IPS-20b (cell line): ENCODE data around the gene GPC5.

Experiments
- H3K27ac ChIP-seq: one replicate; pipeline ENCODE4 v1.5.1; 2013; ENCODE audit warnings: low read length
- H3K27me3 ChIP-seq: 2 replicates; pipeline ENCODE4 v1.6.1; 2013; ENCODE audit warnings: mild to moderate bottlenecking, low read length, inconsistent platforms; ENCODE audit not compliant: insufficient read depth
- H3K36me3 ChIP-seq: 2 replicates; pipeline ENCODE4 v1.6.1; 2013; ENCODE audit warnings: low read depth, mild to moderate bottlenecking, inconsistent platforms, low read length, moderate library complexity; ENCODE audit not compliant: insufficient read depth
- H3K4me1 ChIP-seq: 2 replicates; pipeline ENCODE4 v1.6.1; 2013; ENCODE audit warnings: mild to moderate bottlenecking, control low read depth, inconsistent platforms, low read length, moderate library complexity; ENCODE audit not compliant: insufficient read depth
- H3K4me3 ChIP-seq: 2 replicates; pipeline ENCODE4 v1.5.1; 2013; ENCODE audit warnings: mild to moderate bottlenecking, low read length, inconsistent platforms
- H3K9ac ChIP-seq: 2 replicates; pipeline ENCODE4 v1.6.1; 2013; ENCODE audit warnings: low read depth, mild to moderate bottlenecking, inconsistent platforms, low read length, moderate library complexity
- H3K9me3 ChIP-seq: 2 replicates; pipeline ENCODE4 v1.6.1; 2013; ENCODE audit warnings: mild to moderate bottlenecking, low read depth, low read length, inconsistent platforms; ENCODE audit not compliant: insufficient read depth

The GPC5 gene

DNA sequence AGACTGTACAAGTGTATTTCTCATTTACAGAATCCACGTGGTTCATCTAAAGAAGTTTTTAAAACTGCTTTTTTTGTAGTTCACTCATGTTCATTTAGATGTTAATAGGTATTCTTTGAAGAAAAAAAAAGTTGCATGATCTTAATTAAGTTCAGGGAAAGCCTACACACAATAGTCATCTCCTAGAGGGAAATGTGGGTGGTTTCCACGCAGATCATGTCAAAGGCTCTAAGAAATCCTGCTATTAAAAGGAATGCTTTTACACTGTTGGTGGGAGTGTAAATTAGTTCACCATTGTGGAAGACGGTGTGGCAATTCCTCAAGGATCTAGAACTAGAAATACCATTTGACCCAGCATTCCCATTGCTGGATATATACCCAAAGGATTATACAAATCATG lies 312.3 kb downstream of the GPC5 start:
- no peak overlapping the region for H3K4me3 ChIP-seq
- no peaks in the 10 kb centered on the region for H3K27me3 ChIP-seq
- no peaks in the 10 kb centered on the region for H3K36me3 ChIP-seq
- H3K9ac ChIP-seq: no peak overlapping the region
- no peaks in the 10 kb centered on the region for H3K9me3 ChIP-seq
- H3K27ac ChIP-seq: no peak overlapping the region
- H3K4me1 ChIP-seq: no peaks in the 10 kb centered on the region

DNA sequence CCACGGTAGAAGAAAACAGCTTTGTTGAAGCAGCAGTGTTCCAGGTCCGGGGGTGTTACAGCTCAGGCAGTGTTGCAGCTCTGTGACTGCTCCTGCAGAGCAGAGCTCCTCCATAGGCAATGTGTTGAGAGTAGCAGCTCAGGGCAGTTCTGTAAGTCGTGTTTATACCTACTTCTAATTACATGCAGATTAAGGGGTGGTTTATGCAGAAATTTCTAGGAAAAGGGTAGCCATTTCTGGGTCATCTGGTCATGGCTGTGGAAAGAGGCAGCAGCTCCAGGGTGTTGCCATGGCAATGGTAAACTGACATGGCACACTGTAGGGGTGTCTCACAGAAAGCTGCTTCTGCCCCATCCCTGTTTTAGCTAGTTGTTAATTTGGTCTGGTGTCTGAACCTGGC lies 316.4 kb downstream of the GPC5 start:
- Histone ChIP-seq H3K36me3 (no peaks in the 10 kb centered on the region), H3K9me3 (no peaks in the 10 kb centered on the region), H3K27ac (no peak overlapping the region), H3K4me3 (no peak overlapping the region), H3K9ac (no peak overlapping the region), H3K4me1 (no peaks in the 10 kb centered on the region), H3K27me3 (no peaks in the 10 kb centered on the region)

DNA sequence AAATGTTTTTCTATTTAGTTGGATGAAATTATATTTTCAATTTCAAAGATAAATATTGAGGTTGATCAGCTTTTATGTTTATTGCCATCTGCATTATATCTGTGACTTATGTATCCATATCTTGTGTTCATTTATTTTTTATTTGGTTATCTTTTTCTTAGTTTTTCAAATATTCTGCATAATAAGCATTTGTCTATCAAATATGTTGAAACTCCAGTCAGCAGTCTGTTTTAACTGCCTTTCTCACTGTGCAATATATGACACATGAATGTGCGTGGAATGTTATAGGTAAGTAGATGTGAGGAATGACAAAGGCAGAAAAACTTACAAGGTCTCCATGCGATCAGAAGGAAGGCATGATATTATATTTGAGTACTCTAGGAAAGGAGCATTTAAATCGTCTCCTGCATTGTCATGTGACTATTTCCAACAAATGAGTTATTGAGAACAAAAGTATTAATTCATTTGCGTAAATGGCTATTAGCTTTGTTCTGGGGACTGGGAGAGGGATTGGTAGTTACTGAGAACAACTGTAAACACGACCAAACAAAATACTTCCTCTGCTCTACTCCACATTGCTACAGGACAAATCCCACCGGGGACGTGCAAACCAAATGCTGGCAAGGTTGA lies 318.1 kb downstream of the GPC5 start:
- Histone ChIP-seq H3K36me3 (no peaks in the 10 kb centered on the region), H3K4me1 (no peaks in the 10 kb centered on the region), H3K4me3 (no peak overlapping the region), H3K27me3 (no peaks in the 10 kb centered on the region), H3K27ac (no peak overlapping the region), H3K9ac (no peak overlapping the region), H3K9me3 (no peaks in the 10 kb centered on the region)

DNA sequence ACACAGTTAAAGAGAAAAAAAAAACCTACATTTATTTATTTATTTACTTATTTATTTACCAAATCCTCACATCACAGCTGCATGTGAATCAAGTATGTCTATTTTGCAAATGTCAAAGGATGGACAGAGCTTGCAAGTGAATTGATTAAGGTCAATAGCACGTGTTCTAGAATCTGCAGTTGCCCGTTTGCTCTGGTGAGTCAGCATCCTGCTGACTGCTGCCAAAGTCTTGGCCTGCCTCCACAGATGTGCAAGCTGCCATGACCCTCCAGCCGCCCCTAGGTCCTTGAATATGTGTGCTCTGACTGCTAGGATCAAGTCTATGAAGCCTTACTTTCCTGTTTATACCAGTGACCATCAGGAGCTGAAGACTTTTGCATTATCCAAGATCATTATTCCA lies 320.6 kb downstream of the GPC5 start:
- Histone ChIP-seq H3K27ac (no peak overlapping the region), H3K27me3 (no peaks in the 10 kb centered on the region), H3K36me3 (no peaks in the 10 kb centered on the region), H3K4me3 (no peak overlapping the region), H3K9ac (no peak overlapping the region), H3K4me1 (no peaks in the 10 kb centered on the region), H3K9me3 (no peaks in the 10 kb centered on the region)

DNA sequence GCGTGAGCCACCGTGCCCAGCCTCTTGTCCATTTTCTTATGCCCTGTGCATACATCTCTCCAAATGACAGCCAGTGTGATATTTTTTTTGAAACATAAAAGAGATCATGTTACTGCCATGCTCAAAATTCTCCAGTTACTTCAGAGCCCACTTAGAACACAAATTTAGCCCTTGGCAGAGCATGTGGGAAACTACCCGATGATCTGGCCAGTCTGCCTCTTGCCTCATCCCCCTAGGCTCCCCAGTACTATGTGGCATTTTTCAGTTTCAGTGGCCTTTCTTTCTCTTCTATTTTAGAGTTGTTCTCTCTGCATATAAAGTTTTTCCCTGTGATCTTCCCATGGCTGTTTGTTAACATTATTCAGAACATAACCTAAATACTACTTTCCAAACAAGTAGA lies 323.0 kb downstream of the GPC5 start:
- Histone ChIP-seq H3K27ac (no peak overlapping the region), H3K27me3 (no peaks in the 10 kb centered on the region), H3K36me3 (no peaks in the 10 kb centered on the region), H3K9ac (no peak overlapping the region), H3K4me3 (no peak overlapping the region), H3K9me3 (no peaks in the 10 kb centered on the region), H3K4me1 (no peaks in the 10 kb centered on the region)

DNA sequence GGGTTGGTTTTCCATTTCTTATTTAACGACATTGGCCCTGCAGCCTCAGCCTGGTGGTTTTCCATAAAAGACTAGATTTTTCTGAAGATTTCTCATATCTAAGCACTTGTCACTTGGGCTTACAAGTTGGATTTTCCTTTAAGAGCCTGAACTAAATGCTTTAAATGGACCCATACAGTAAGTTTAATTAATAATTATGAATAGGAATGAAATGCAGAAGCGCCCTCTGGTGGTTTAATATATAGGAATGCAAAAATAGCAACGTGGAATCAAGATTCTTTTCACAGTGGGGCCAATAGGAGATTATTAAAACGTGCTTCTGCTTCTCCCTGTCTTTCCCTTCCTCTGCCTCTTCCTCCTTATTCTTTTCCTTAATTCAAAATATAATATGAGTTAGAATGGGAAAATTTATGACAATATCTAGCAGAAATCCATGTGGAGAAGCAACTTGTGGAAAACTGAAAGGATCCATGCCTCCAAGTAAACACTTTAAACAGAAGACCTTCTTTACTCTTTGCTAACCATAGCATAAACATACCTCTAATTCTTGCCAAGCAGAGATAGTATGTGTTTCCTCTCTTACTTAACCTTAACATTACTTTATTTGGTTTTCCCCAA lies 324.0 kb downstream of the GPC5 start:
- H3K27ac ChIP-seq: no peak overlapping the region
- no peak overlapping the region for H3K9ac ChIP-seq
- H3K4me1 ChIP-seq: no peaks in the 10 kb centered on the region
- no peaks in the 10 kb centered on the region for H3K36me3 ChIP-seq
- no peaks in the 10 kb centered on the region for H3K9me3 ChIP-seq
- no peaks in the 10 kb centered on the region for H3K27me3 ChIP-seq
- H3K4me3 ChIP-seq: no peak overlapping the region

DNA sequence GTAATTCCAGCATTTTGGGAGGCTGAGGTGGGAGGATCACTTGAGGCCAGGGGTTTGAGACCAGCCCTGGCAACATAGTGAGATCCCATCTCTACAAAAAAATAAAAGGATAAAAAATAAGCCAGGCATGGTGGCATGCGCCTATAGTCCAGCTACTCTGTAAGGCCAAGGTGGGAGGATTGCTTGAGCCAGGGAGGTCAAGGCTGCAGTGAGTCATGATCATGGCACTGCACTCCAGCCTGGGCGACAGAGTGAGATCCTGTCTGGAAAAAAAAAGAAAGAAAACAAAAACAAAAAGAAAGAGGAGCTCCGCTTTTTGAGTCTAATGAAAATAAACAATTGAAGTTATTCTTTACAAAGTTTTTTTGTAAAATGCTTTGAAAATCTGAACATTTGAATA lies 326.2 kb downstream of the GPC5 start:
- Histone ChIP-seq H3K4me1 (no peaks in the 10 kb centered on the region), H3K36me3 (no peaks in the 10 kb centered on the region)

DNA sequence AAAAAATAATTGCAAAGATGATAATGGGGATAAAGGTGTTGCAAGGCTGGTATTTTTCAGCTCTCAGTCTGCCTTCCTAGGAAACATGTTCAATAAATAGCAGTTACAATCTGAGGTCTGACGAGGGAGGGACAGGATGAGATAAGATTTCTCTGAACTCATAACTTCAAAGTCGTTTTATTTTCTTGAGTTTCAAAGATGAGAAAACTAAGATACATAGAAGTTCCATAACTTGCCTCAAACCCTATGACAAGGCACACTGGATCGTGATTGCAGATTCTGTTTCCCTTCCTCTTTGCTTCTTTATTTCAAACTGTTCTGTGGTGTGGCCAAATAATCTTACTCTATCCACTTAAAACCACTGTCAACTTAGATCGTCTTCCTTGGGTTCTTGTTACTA lies 327.2 kb downstream of the GPC5 start:
- H3K27ac ChIP-seq: no peak overlapping the region
- no peaks in the 10 kb centered on the region for H3K9me3 ChIP-seq
- H3K36me3 ChIP-seq: no peaks in the 10 kb centered on the region
- no peak overlapping the region for H3K4me3 ChIP-seq
- no peaks in the 10 kb centered on the region for H3K27me3 ChIP-seq
- no peaks in the 10 kb centered on the region for H3K4me1 ChIP-seq
- no peak overlapping the region for H3K9ac ChIP-seq

More for the DNA sequence above, 326.2 kb downstream of the GPC5 start:
- no peak overlapping the region for H3K27ac ChIP-seq
- H3K9ac ChIP-seq: no peak overlapping the region
- H3K4me3 ChIP-seq: no peak overlapping the region
- no peaks in the 10 kb centered on the region for H3K9me3 ChIP-seq
- no peaks in the 10 kb centered on the region for H3K27me3 ChIP-seq

DNA sequence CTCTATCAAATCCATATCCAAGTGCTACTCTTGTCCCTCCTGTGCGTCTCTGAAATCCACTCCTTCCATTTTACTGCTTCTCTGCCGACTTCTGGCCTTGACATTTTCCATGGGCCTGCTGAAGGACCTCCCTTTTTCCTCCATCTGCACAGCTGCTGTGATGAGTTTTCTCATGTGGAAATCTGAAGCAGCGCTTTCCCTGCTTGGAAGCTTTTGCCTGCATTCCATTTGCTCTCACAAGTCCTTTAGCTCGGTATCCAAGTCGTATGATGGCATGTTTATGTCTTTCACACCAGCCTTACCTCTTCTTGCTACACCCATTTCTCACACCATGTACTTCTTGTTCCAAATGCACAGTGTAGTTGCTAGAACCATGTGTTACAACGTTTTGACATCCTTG lies 328.2 kb downstream of the GPC5 start:
- Histone ChIP-seq H3K4me1 (no peaks in the 10 kb centered on the region), H3K4me3 (no peak overlapping the region), H3K9me3 (no peaks in the 10 kb centered on the region), H3K27ac (no peak overlapping the region), H3K27me3 (no peaks in the 10 kb centered on the region), H3K9ac (no peak overlapping the region), H3K36me3 (no peaks in the 10 kb centered on the region)

DNA sequence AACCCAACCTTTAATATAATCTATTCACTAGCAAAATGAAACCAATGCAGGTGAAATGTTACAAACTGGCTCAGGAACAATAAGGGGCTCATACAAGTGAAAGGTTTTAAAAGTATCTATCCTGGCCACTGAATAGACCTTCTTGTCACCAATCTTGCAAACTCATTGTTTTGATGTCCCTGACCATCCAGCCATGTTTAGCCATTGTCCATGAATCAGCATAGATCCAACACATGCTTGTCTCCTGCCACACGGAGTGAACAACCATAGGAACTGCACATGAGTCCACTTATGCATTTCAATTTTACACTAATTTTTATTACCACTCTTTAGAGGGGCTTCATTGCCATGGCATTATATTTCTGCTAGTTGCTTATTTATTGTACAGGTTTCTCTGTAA lies 331.4 kb downstream of the GPC5 start:
- Histone ChIP-seq H3K4me1 (no peaks in the 10 kb centered on the region), H3K27ac (no peak overlapping the region), H3K9me3 (no peaks in the 10 kb centered on the region), H3K9ac (no peak overlapping the region), H3K27me3 (no peaks in the 10 kb centered on the region), H3K36me3 (no peaks in the 10 kb centered on the region), H3K4me3 (no peak overlapping the region)

DNA sequence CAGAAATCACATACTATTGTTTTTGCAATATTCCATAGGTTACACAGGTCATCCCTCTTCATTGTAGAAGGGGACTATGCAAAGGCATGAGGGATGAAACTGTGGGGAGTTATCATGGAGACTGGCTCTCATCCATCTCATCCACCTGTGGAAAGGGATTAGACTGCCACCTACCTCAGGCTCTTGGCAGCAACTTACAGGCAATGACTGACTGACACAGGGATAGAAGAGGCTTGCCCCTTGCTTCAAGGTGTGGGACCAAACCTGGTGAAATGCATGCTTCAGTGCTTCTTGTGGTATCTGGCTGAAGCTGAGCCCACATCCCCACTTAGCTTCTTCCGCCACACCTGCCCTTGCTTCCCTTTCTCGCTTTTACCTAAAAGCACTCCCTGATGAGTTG lies 341.3 kb downstream of the GPC5 start:
- no peaks in the 10 kb centered on the region for H3K4me1 ChIP-seq
- H3K27ac ChIP-seq: no peak overlapping the region
- H3K9ac ChIP-seq: no peak overlapping the region
- no peaks in the 10 kb centered on the region for H3K36me3 ChIP-seq
- no peaks in the 10 kb centered on the region for H3K9me3 ChIP-seq
- no peak overlapping the region for H3K4me3 ChIP-seq
- no peaks in the 10 kb centered on the region for H3K27me3 ChIP-seq

DNA sequence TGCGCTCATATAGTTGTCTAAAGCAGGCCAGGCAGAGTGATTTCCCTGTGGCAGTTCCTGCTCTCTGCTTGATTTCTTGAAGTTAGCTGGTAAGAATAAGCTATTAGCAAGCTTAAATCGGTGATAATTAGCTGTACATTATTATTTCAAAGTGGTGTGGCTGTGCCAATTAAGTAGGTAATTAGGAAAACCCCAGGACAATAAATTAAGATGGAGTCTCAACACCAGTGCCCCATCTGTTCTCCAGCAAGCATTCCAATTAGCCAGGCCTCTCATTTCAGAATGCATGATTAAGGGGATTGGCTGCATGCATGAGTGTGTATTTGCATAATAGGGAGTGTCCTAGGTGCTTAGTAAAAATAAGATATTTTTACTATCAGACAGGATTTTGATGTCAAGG lies 342.3 kb downstream of the GPC5 start:
- no peaks in the 10 kb centered on the region for H3K27me3 ChIP-seq
- no peaks in the 10 kb centered on the region for H3K9me3 ChIP-seq
- no peaks in the 10 kb centered on the region for H3K36me3 ChIP-seq
- H3K9ac ChIP-seq: no peak overlapping the region
- no peak overlapping the region for H3K27ac ChIP-seq
- no peaks in the 10 kb centered on the region for H3K4me1 ChIP-seq
- H3K4me3 ChIP-seq: no peak overlapping the region
